ENCODE results near the gene DDC.

The DDC gene

DNA sequence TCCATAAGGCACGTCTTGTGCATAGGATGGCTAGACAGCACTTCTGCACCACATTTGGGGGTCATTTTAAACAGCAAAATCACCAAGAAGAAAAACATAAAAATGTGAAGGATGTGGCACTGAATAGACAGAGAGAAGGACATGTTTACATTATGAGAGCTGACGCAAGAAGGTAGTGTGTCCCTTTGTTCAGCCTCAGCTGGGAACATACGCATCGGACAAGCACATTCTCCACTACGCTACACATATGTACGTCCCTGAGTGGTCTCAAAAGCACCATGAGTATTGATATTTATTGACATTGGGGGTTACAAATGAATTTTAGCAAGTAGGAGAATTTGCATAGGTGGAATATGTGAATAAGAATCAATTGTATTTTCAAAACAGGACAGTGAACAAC is 20.2 kb downstream of the DDC start:
- TF ChIP-seq CTCF (conservative IDR thresholded peaks at IDR 0.05; ENCODE audit: low read length) (no peak), EZH2phosphoT487 (IDR thresholded peaks at IDR 0.05; ENCODE audit: borderline replicate concordance) (no peak)
- Histone ChIP-seq H3K27me3 (ENCODE audit: insufficient read depth, low read length, poor library complexity, severe bottlenecking) (no peaks in the 10 kb centered on the region), H3F3A (ENCODE audit: low read depth) (no peaks in the 10 kb centered on the region), H3K36me3 (ENCODE audit: insufficient read depth, low read length) (no peaks in the 10 kb centered on the region), H3K4me2 (ENCODE audit: low read depth, low read length, poor library complexity, severe bottlenecking) (no peak overlapping the region), H3K9ac (ENCODE audit: low read depth, low read length, poor library complexity, severe bottlenecking) (no peak overlapping the region), H3K4me1 (ENCODE audit: insufficient read depth, low read length, poor library complexity, severe bottlenecking) (no peaks in the 10 kb centered on the region), H2AFZ (ENCODE audit: low read length) (no peak overlapping the region), H3K79me2 (ENCODE audit: insufficient read depth, low read length) (no peaks in the 10 kb centered on the region), H4K20me1 (ENCODE audit: insufficient read depth, low read length, poor library complexity, severe bottlenecking) (no peaks in the 10 kb centered on the region), H3K9me2 (replicated peaks; ENCODE audit: low read depth, low read length) (no peaks in the 10 kb centered on the region), H3K4me3 (ENCODE audit: low read length, poor library complexity, severe bottlenecking) (no peak overlapping the region), H3K9me3 (ENCODE audit: insufficient read depth, low read depth, low read length) (no peaks in the 10 kb centered on the region)

- Histone ChIP-seq H3K36me3 (ENCODE audit: insufficient read depth, low read length) (no peaks in the 10 kb centered on the region), H3K4me1 (ENCODE audit: insufficient read depth, low read length, poor library complexity, severe bottlenecking) (no peaks in the 10 kb centered on the region), H3K4me2 (ENCODE audit: low read depth, low read length, poor library complexity, severe bottlenecking) (no peak overlapping the region)
Measured at GRCh38 chr7:50543776-50544442, 21.3 kb downstream of the DDC start.

DNA sequence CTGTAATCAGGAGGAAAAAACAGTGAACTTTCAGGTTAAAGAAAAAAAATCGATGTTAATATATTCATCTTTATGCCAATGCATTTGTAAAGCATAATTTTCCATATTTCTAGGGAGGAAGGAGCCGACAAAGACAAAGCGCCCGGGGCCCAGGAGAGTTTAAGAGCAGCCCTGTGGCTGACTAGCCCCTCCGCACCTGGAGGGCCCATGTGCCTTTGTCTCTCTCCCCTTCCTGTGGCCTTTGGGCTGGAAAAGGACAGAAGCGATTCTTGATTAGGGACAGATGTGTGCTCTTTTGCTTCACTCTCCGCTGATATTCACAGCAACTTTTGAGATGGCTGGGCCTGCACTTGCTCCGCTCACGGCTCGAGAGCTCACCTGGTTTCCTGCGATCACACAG is 23.1 kb downstream of the DDC start:
- Histone ChIP-seq H3K9me2 (replicated peaks; ENCODE audit: low read depth, low read length) (no peaks in the 10 kb centered on the region), H4K20me1 (ENCODE audit: insufficient read depth, low read length, poor library complexity, severe bottlenecking) (no peaks in the 10 kb centered on the region), H3K9ac (ENCODE audit: low read depth, low read length, poor library complexity, severe bottlenecking) (no peak overlapping the region), H3F3A (ENCODE audit: low read depth) (no peaks in the 10 kb centered on the region), H3K36me3 (ENCODE audit: insufficient read depth, low read length) (no peaks in the 10 kb centered on the region), H3K4me3 (ENCODE audit: low read length, poor library complexity, severe bottlenecking) (no peak overlapping the region), H3K79me2 (ENCODE audit: insufficient read depth, low read length) (no peaks in the 10 kb centered on the region), H3K27me3 (ENCODE audit: insufficient read depth, low read length, poor library complexity, severe bottlenecking) (no peaks in the 10 kb centered on the region), H3K4me1 (ENCODE audit: insufficient read depth, low read length, poor library complexity, severe bottlenecking) (no peaks in the 10 kb centered on the region), H3K4me2 (ENCODE audit: low read depth, low read length, poor library complexity, severe bottlenecking) (no peak overlapping the region), H3K9me3 (ENCODE audit: insufficient read depth, low read depth, low read length) (no peaks in the 10 kb centered on the region), H2AFZ (ENCODE audit: low read length) (no peak overlapping the region)
- TF ChIP-seq CTCF (conservative IDR thresholded peaks at IDR 0.05; ENCODE audit: low read length) (no peak), EZH2phosphoT487 (IDR thresholded peaks at IDR 0.05; ENCODE audit: borderline replicate concordance) (no peak)

More at GRCh38 chr7:50543776-50544442, 21.3 kb downstream of the DDC start:
- no peaks in the 10 kb centered on the region for H3K79me2 ChIP-seq (ENCODE audit: insufficient read depth, low read length)
- H3K27me3 ChIP-seq (ENCODE audit: insufficient read depth, low read length, poor library complexity, severe bottlenecking) = no peaks in the 10 kb centered on the region
- no peak overlapping the region for H3K4me3 ChIP-seq (ENCODE audit: low read length, poor library complexity, severe bottlenecking)
- no peaks in the 10 kb centered on the region for H3K9me3 ChIP-seq (ENCODE audit: insufficient read depth, low read depth, low read length)
- no peak overlapping the region for H2AFZ ChIP-seq (ENCODE audit: low read length)
- no peaks in the 10 kb centered on the region for H4K20me1 ChIP-seq (ENCODE audit: insufficient read depth, low read length, poor library complexity, severe bottlenecking)
- H3K9ac ChIP-seq (ENCODE audit: low read depth, low read length, poor library complexity, severe bottlenecking) = no peak overlapping the region
- H3F3A ChIP-seq (ENCODE audit: low read depth) = no peaks in the 10 kb centered on the region
- TF ChIP-seq CTCF (conservative IDR thresholded peaks at IDR 0.05; ENCODE audit: low read length) (no peak), EZH2phosphoT487 (IDR thresholded peaks at IDR 0.05; ENCODE audit: borderline replicate concordance) (no peak)
- no peaks in the 10 kb centered on the region for H3K9me2 ChIP-seq (replicated peaks; ENCODE audit: low read depth, low read length)

All from Loucy (cell line).